NCI-H1092 treated with DMSO at 0.1 percent for 48 hours (cell line): ENCODE measurements around the gene TAX1BP3.
A peak's percentile ranks its signal among the peaks of the same experiment; 100 is the strongest.

ENCODE experiments used
- DNase-seq: peaks from one replicate; lab custom pipeline; 2025; lab: John Stamatoyannopoulos, UW

The TAX1BP3 gene

DNA sequence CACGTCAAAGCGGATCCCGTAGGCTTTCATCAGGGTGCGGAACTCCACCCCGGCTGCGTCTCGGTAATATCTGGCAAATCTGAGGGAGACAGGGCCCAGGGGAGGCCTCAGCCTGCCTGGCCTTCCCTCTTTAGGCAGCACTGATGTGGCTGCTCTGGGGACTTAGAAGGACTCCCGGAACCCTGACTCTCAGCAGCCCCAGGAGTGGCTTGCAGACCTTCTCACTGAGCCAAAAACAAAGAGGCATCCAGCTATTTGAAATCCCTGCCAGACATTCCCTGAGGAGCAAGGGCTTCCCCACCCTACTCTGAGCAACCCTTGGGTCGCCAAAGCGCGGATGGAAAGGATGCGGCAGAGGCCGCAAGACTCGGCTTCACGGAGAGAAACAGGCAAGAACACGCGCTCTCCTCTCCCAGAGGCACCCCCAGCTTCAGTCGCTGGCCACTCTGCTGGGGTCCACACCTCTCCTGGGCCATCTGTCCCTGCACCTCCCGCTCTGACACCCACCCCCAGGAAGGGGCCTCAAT, 19.7 kb upstream of the TAX1BP3 start:
- DNase-seq: no peak

DNA sequence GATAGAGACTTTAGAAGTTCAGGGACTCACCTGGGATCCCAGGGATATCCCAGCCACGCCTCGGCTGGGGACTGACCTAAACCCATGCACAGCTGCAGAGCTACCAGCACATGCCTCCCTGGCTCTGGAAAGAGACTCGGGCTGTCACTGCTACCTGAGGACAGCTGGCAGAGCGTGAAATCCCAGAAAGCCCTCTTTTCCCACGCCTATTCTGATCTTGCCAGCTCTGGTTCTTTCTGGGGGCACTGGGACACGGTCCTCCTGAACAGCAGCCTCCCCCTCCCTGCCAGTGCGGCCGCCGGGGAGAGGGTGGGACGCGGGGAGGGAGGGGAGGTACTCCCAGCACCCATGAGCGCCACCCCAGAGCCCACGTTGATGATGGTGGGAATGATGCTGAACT, 16.8 kb upstream of the TAX1BP3 start:
- no peak for DNase-seq

DNA sequence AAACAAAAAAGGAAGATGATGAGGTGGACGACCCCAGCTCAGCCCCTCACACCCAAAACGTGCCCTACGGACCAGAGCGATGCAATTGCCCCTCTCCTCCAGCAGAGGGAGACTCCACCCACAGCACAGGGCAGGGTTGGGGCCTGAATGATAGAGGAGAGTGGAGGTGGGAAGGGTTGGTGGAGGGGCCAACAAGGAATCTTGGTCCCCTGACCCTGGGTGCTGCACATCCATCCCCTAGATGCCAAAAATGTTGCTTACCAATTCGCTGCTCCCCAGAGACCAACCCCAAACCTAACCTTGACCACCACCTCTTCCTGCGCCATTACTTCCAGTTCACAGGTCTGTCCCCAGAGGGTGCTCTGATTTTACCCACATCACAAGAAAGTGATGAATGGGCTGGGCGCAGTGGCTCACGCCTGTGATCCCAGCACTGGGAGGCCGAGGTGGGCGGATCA, 14.7 kb upstream of the TAX1BP3 start:
- no peak for DNase-seq

DNA sequence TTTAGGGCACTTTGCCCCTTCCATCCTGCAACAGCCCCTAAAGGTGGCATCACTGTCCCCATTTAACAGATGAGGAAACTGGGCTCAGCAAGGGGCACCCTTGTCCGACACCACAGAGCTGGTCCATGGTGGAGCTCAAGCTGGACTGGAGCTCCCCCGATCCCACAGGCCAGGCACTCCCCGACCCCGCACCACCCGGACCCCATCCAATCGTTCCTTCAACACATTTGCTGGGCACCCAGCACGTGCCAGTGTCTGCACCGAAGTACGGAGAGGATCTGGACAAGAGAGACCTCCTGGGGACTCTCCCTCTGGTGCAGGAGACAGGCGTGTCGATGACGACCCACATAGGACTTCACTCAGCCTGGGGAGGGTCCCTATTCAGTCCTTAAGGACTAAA, 13.7 kb upstream of the TAX1BP3 start:
- DNase-seq: no peak

DNA sequence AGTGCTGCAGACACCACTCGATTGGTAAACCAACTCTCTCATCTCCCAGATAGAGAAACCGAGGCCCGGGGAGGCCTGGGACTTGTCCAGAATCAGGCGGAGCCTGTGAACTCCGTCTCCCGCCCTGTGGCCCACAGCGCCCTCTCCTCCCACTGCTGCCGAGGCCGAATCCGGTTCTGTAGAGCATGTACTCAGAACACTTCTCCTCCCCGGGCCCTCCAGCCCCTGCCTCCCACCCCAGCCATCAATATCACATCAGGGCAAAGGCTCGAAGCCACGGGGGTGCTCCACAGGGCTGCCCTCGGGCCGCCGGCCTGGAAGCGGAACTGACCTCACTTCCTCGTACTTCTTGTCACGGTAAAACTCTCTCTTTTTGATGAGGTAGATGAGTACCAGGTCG, 13.2 kb upstream of the TAX1BP3 start:
- no peak for DNase-seq

DNA sequence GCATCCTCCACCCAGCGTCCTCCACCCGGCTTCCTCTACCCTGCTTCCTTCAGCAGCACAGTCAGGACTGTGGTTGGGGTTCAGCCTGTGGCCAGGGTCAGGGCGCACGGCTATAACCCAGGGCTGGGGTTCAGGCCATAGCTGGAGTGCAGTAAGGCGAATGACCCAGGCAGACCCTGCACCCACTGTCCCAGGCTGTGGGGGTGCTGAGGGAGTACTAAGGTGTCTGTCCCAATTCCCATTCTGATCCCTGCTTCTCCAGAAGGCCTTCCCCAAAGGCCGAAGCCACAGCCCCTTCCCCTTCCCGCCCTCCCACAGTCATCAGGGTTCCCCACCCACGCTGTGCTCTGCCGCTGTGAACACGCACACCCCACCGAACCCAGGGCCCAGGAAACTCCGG, 12.7 kb upstream of the TAX1BP3 start:
- no peak for DNase-seq

DNA sequence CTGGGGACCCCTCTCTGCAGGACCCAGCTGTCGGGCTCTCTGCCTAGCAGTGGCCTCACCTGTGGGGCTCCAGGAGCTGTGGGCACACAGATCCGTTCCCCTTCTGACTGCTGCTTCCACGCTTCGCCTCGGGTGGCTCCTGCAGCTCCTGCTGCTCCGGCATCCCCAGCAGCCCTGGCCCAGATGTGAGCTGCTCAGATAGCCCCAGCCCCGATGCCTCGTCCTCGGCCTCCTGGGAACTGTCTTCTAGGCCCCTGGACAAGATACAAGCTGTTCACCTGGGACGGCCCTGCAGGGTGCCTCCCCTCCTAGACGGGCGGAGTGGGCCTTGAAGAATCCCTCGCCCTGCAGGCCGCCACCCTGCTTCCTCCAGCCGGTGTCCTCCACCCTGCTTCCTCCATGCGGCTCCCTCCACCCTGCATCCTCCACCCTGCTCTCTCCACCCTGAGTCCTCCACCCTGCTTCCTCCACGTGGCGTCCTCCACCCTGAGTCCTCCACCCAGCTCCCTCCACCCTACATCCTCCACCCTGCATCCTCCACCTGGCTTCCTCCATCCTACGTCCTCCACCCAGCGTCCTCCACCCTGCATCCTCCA, 11.3 kb upstream of the TAX1BP3 start:
- no peak for DNase-seq

DNA sequence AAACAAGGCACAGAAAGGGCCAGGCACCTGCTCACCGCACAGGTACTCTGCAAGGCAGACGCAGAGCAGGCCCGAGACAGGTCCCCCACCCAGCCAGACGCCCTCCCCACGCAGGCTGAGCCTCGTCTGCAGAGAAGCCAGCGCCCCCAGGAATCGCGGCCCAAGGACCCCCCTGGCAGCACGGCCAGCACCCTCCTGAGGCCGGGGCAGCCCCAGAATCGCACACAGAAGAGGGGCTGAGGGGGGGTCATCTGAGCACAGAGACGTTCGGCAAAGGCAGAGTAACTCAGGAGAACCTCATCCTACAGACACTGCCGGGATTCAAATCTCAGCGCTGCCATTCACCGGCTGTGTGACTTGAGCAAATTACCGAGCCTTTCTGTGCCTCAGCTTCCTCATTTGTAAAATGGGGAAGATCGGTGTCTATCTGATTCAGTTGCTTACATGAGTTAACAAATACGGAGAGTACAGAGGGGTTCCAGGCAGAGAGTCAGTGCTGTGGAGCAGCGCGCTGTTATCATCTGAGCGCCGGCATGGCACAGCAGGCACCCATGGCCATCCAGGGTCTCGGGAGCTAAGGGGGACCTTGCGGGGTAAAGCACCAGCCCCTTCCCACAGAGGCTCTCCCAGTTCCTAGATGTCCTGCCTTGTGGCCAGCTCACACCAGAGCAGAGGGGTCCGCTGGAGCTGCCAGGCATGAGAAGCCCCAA, 10.6 kb upstream of the TAX1BP3 start:
- DNase-seq: no peak

DNA sequence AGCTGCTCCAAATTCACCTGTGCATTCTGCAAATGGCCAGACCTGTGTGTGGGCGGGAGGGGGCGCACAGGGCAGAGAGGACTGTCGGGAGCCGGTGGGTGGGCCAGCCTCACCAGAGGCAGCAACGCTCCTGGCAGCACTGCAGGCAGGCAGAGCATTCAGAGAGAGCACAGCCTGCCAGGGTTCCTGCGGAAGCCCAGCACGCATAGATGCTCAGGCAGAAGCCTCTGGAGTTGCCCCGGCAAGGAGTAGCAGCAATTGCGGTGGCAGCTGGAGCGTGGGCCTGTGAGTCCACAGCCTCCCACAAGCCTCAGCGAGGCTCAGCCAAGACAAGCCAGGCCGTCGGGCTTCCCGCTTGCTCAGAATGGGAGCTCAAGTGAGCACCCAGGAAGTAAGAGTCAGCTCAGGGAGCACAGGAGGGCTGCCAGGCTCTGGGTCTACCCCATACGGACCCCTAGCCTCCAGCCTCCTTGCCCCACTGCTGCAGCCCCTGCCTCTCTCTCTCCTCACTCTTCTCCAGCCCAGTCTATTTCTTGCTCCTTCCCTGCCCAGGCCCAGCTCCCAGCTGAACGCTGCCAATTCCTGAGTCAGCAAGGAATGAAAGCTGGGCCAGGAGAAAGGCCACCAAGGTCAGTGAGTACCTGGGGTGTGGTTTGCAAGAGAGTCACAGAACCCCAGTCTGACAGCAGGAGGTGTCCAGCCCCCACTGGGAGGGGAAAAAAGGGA, 9.9 kb upstream of the TAX1BP3 start:
- no peak for DNase-seq

DNA sequence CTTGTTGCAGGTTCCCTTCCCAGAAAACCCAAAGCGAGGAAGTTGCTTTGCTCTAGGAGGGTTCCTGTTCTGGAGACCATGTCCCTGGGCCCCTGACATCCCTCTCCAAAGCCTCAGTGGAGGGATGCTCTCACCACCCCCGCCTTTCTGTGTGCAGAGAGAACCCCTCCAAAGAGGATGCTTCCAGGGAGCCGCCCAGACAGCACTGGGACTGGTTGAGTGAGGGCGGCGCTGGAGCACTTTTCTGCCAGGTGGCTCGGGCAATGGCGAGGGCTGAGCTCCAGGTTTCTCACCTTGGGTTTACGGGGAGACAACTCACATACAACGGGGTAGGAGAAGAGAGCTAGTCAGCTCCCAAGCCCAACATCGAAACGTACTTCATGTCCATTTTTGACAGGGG, 7.5 kb upstream of the TAX1BP3 start:
- no peak for DNase-seq

DNA sequence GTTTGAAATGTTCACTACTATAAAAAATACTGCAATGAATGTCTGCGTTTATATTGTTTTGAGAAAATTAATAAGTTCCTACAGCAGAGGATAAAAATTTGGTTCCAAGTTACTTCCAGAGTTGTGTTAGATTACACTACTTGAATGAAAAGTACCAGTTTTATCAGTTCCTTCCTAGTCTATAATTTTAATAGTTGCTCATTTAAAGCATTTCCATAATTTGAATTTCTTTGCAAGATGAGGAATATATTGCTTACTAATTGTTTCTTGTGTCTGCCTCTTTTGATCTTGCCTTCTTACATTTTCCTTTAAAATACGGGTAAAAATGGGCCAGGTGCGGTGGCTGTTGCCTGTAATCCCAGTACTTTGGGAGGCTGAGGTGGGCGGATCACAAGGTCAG, 4.2 kb upstream of the TAX1BP3 start:
- no peak for DNase-seq

DNA sequence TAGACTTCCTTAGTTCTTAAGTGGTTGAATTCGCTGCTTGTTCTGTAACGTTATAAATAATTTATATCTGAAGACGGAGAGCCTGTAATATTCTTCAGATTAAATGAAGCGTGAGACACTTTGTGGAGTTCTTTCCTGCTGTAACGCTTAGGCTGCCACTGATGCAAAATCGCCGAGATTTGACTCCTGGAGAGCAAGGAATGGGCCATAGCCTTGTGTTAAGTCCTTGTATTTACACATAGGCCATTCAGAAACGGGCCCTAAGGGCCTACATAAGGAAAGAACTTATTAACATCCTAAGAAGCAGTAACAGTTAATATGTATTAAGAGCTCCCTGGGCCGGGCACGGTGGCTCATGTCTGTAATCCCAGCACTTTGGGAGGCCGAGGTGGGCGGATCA, 1.2 kb upstream of the TAX1BP3 start:
- DNase-seq: no peak

DNA sequence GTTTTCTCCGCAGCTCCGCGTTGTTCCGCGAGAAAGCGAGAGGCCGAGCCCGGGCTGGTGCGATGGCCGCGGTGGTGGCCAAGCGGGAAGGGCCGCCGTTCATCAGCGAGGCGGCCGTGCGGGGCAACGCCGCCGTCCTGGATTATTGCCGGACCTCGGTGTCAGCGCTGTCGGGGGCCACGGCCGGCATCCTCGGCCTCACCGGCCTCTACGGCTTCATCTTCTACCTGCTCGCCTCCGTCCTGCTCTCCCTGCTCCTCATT, 638 bp upstream of the TAX1BP3 start:
- no peak for DNase-seq

DNA sequence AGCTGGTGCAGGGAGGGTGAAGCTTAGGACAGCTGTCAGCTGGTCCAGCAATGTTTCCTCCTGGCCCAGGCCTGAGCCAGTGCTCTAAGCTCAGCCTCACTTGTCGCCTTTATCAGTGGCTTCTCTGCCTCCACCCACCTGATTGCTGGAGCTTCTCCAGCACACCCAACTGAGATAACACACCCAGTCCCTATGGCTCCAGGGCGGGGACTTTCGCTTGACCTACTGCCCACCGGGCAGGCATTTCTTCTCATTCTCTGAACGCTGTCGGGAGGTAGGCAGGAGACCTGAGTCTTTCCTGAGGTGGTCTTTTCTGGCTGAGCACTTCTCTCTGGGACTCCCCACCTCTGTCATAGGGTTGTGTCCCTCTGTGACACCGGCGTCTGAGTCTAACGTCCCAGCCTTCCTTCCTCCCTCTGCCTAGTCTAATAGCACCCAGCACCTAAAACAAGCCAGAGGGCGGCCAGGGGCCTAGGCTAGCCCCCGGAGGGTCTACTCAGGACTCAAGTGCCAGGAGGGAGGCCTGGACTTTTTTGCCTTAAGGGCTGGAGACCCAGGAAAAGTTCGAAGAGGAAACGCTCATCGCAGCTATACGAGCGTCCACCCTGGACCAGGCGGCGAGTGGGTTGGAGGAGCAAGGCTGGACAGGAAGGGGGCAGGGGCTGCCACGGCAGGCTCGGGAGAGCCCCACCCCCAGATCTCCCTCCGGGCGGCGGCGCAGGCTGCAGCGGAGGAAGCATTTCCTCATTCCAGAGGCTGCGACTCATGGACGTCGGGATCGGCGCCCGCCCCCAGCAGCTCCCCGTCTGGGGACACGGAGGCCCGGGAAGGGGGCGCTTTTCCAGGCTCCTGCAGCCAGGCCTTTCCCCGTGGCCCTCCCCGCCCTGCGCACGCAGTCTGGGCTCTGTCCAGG, 756 bp downstream of the TAX1BP3 start:
- peak; percentile 32 for DNase-seq

DNA sequence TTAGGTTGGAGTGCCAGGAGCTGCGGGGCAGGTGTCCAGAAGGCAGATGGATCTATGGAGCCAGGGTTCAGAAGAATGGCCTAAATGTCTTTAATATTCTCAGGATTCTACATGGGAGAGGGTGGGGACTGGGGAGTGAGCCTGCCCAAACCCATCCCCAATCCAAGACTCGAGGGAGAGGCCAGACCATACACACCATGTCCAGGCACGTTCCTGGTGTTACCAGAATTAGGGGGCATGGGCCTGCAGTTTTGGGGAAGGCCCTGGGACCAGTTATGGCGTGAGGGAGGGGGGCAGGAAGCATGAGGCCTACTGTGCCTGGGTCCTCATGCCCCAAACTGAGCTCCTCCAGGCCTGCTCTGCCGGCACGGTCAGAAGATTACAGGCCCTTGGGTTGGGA, 1.9 kb downstream of the TAX1BP3 start:
- DNase-seq: no peak

DNA sequence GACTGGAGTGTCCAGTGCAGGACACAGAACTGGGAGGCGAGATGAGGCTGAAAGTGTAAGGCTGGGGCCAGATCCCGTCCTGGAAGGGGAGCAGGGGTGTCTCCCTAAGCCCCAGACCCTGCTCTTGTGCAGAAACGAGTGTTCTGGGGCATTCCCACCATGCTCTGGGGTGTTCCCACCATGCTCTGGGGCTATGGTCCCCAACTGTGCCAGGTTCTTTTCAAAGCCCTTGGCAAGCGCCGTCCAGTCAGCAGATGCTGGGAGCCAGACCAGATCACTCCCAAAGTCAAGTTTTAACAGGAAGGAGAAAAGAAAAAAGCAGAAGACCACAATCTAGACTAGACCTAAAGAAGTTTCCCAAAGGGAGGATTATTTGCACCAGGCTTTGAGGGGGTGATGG, 2.5 kb downstream of the TAX1BP3 start:
- DNase-seq: no peak

DNA sequence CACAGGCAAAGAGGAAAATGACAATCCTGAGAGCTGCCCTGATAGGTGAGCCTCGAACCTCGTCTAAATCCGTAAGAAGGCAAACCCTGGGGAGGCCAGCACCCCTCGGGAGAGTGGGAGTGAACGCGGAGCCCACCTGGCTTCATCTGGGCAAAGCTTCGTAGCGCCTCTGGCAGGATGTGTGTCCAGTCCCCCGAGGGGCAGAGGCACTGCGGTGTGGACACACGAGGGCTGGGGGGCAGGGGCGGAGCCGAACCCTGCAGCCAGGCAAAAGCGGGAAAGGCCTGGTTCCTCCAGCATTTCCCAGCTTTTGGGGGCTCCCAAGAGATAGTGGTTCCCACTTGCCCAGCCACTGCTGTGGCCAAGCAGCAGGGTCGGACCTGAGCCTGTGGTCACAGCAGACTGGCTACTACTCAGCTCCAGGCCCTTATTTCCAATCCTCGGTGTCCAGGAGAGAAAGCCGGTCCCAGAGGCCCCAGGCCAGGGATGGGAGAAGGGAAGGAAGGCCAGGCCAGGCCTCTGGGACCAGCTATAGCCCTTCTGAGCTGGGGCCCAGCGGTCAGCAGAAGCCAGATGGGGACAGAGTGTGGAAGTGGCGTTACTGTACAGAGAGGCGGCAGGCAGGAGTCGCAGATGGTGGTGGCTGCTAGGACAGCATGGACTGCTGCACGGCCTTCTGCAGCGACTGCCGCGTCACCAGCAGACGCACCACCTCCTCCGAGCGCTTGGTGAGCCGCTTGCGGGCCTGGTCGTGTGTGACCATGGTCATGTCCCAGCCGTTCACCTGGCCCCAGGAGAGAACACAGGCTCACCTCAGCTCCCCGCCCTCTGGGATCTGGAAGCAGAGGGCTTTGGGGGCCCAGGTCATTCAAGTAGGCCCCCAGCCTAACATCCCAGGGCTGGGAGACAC, 5.0 kb downstream of the TAX1BP3 start:
- no peak for DNase-seq

DNA sequence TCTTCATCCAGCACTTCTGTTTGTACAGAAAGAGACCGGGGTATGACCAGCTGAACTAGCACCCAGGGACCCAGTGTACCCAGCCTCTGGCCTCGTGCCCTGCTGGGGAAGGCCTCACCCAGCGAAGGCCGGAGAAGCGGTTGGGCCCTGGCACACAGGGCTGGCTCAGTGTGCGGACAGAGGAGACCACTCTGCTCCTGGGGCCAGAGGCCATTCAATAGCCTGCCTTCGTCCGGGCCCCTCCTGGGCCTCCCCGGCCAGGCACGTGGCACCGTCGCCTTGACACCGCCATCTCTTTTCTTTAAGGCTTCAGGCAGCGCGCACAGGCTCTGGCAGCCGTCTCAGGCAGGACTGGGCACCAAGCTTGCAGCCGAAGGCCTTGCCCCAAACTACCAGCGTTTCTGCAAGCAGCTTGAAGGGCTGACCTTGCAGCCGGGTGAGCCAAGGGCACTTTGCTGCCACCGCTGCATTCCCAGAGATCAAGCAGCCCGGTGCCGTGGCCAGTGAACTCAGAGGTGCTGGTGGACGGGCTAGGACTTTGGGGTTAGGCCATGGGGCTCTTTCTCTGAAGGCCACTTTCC, 8.0 kb downstream of the TAX1BP3 start:
- no peak for DNase-seq

DNA sequence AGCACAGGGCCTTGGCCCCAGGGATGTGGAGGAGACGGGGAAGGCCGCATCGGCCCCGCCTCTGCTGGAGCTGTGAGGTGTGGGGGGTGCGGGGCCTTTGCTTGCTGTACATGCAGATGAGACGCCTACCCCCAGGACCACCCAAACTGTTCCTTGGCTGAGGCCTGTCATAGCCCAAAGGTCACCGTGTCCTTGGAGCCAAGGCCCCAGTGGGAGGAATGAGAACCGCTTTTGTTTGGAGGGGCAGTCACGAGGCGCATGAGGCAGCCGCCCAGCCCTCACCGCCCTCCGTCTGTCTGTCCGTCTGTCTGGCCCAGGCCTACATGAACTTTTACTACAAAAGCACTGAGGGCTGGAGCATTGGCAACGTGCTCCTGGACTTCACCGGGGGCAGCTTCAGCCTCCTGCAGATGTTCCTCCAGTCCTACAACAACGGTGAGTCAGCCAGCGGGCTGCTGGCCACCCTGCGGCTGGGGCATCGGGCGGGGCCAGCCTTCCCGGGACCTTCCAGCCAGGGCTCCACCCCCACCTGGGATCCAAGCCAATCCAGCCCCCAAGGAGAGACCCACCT, 8.8 kb downstream of the TAX1BP3 start:
- no peak for DNase-seq

DNA sequence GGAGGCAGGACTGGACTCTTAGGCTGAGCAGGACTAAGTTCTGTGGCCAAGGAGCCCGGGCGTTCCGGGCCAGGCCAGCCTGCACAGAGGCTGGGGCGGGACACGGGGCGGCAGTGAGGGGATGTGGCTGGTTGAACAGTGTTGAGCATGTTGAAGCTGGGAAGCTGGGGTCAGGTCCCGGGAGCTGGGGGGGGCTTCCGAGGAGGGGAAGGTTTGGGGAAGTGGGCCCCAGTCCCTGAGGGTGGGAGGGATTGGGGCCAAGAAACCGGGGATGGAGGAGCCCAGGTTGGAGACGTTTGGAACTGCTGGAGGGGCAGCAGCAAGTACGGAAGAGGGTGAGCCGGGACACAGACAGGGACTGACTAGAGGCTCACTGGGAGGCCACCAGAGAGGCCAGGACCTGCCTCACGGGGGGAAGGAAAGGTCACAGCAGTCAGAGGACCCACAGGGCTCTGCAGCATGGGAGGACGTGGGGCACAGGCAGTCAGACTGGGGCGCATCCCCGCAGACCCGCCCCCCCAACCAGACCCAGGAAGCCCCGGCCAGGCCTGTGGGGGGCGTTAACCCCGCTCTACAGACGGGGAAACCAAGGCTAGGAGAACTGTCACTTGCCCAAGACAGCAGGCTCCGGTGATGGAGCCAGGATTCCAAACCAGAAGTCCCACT, 9.5 kb downstream of the TAX1BP3 start:
- DNase-seq: no peak
